WTC11 (cell line): ENCODE results near the gene VARS1. TPM values are rescaled to one million over a fixed set of nuclear protein-coding genes. Genes with fewer than 3 reads are reported as not detected.
"Not testable (repeated sequence)": the region's sequence is repeated elsewhere in the genome, so short reads cannot be mapped to it uniquely, and the experiment has no call there.

Experiments used
- ATAC-seq: fragments of 200-7000 bp; cut with Tn5 transposase; 2 replicates; pipeline ENCODE4 v1.10.0; 2021; ENCODE audit warnings: mild to moderate bottlenecking, moderate library complexity
- CTCF ChIA-PET: fragments of 300-600 bp; sonication (Branson Sonifier 250); formaldehyde crosslinking; loops from one replicate; lab custom pipeline; 2021; ENCODE audit warnings: antibody characterized with exemption; lab: Charles Lee
- POLR2A ChIA-PET: fragments of 350-600 bp; sonication (Branson Sonifier 250); formaldehyde crosslinking; loops from one replicate; lab custom pipeline; 2021; ENCODE audit warnings: antibody characterized with exemption; lab: Charles Lee
- DNase-seq: peaks from one replicate; pipeline ENCODE4 v3.0.0; 2021; ENCODE audit warnings: low spot score
- H3K27ac Mint-ChIP-seq: 2 replicates; pipeline ENCODE4 v1.8.0; 2021; ENCODE audit warnings: mixed read lengths
- H3K27me3 Mint-ChIP-seq: 2 replicates; pipeline ENCODE4 v1.8.0; 2021; ENCODE audit warnings: low read depth, mild to moderate bottlenecking, moderate library complexity, mixed read lengths
- H3K36me3 Mint-ChIP-seq: 2 replicates; pipeline ENCODE4 v1.8.0; 2021; ENCODE audit warnings: mixed read lengths
- H3K4me1 Mint-ChIP-seq: 2 replicates; pipeline ENCODE4 v1.8.0; 2022; ENCODE audit warnings: mixed read lengths
- H3K4me3 Mint-ChIP-seq: 2 replicates; pipeline ENCODE4 v1.8.0; 2021; ENCODE audit warnings: mild to moderate bottlenecking, moderate library complexity, mixed read lengths
- H3K9me3 Mint-ChIP-seq: 2 replicates; pipeline ENCODE4 v1.8.0; 2021; ENCODE audit warnings: mixed read lengths
- AR ChIP-seq: fragments of 250-450 bp; sonication (Bioruptor Pico); IDR thresholded peaks from 2 replicates; pipeline ENCODE4 v1.9.0; 2021; ENCODE audit warnings: mild to moderate bottlenecking
- ARID4B ChIP-seq: sonication (generic); formaldehyde crosslinking; IDR thresholded peaks from 2 replicates; pipeline ENCODE4 v1.8.0; 2023; ENCODE audit warnings: missing genetic modification reagents, mild to moderate bottlenecking, borderline replicate concordance
- ATF3 ChIP-seq: sonication (generic); formaldehyde crosslinking; conservative IDR thresholded peaks from 2 replicates; pipeline ENCODE4 v1.8.1; 2022; ENCODE audit warnings: mild to moderate bottlenecking, missing genetic modification reagents
- ELF4 ChIP-seq: sonication (generic); formaldehyde crosslinking; IDR thresholded peaks from 2 replicates; pipeline ENCODE4 v1.8.1; 2022; ENCODE audit warnings: low read depth, mild to moderate bottlenecking, moderate library complexity, missing genetic modification reagents
- ETV6 ChIP-seq: sonication (generic); formaldehyde crosslinking; IDR thresholded peaks from 2 replicates; pipeline ENCODE4 v1.8.1; 2022; ENCODE audit warnings: mild to moderate bottlenecking, missing genetic modification reagents
- FOXJ3 ChIP-seq: sonication (generic); formaldehyde crosslinking; IDR thresholded peaks from 2 replicates; pipeline ENCODE4 v1.9.0; 2021; ENCODE audit warnings: missing genetic modification reagents, mild to moderate bottlenecking, borderline replicate concordance
- FOXK1 ChIP-seq: sonication (generic); formaldehyde crosslinking; IDR thresholded peaks from 2 replicates; pipeline ENCODE4 v1.8.0; 2022; ENCODE audit warnings: mild to moderate bottlenecking, moderate library complexity, missing genetic modification reagents
- MLX ChIP-seq: sonication (generic); formaldehyde crosslinking; IDR thresholded peaks from 2 replicates; pipeline ENCODE4 v1.8.1; 2023; ENCODE audit warnings: mild to moderate bottlenecking, missing genetic modification reagents, moderate library complexity
- NFATC4 ChIP-seq: fragments of 250-450 bp; sonication (Bioruptor Pico); IDR thresholded peaks from 2 replicates; pipeline ENCODE4 v1.9.0; 2021; ENCODE audit warnings: mild to moderate bottlenecking
- NFE2L1 ChIP-seq: sonication (generic); formaldehyde crosslinking; IDR thresholded peaks from 2 replicates; pipeline ENCODE4 v1.8.1; 2023; ENCODE audit warnings: missing genetic modification reagents
- NR1H2 ChIP-seq: sonication (generic); formaldehyde crosslinking; IDR thresholded peaks from 2 replicates; pipeline ENCODE4 v1.9.0; 2021; ENCODE audit warnings: mild to moderate bottlenecking, moderate library complexity, missing genetic modification reagents
- OVOL2 ChIP-seq: fragments of 250-450 bp; sonication (Bioruptor Pico); IDR thresholded peaks from 2 replicates; pipeline ENCODE4 v1.9.0; 2021; ENCODE audit warnings: mild to moderate bottlenecking, borderline replicate concordance
- PRRX2 ChIP-seq: fragments of 250-450 bp; sonication (Bioruptor Pico); IDR thresholded peaks from 2 replicates; pipeline ENCODE4 v1.8.0; 2021; ENCODE audit warnings: mild to moderate bottlenecking
- SMAD4 ChIP-seq: sonication (generic); formaldehyde crosslinking; IDR thresholded peaks from 2 replicates; pipeline ENCODE4 v1.8.0; 2022; ENCODE audit warnings: mild to moderate bottlenecking, missing genetic modification reagents
- TCF7 ChIP-seq: sonication (generic); formaldehyde crosslinking; IDR thresholded peaks from 2 replicates; pipeline ENCODE4 v1.8.0; 2022; ENCODE audit warnings: mild to moderate bottlenecking, low read depth, missing genetic modification reagents, moderate library complexity
- USF1 ChIP-seq: sonication (generic); formaldehyde crosslinking; IDR thresholded peaks from 2 replicates; pipeline ENCODE4 v1.8.0; 2022; ENCODE audit warnings: mild to moderate bottlenecking, missing genetic modification reagents
- ZNF138 ChIP-seq: sonication (generic); formaldehyde crosslinking; conservative IDR thresholded peaks from 2 replicates; pipeline ENCODE4 v1.8.1; 2022; ENCODE audit warnings: mild to moderate bottlenecking, moderate library complexity, missing genetic modification reagents
- ZNF532 ChIP-seq: fragments of 250-450 bp; sonication (Bioruptor Pico); IDR thresholded peaks from 2 replicates; pipeline ENCODE4 v1.9.0; 2021; ENCODE audit warnings: mild to moderate bottlenecking, borderline replicate concordance
- total RNA-seq: library from RNA; stranded (reverse); gene quantifications from 3 replicates; pipeline ENCODE4 v1.2.3, GENCODE V29; 2021

The VARS1 gene
- total RNA-seq, 1 experiment from 2014 or later, result 177 TPM

- Mint-ChIP-seq H3K4me3 (peak overlapping the region; percentile 99), H3K27me3 (no peaks in the 10 kb centered on the region), H3K36me3 (peaks cover 29% of the 10 kb centered on the region), H3K27ac (peak overlapping the region; percentile 8), H3K9me3 (no peaks in the 10 kb centered on the region), H3K4me1 (peaks cover 9% of the 10 kb centered on the region)
- ChIA-PET POLR2A (interaction anchor here (0.6 to 2.6 kb wide), 4 partner anchors 15 to 91 kb away, joined by 3 to 18 read pairs (median 4); partner anchors contain the start of genes ABHD16A, HSPA1A, HSPA1L and MSH5), CTCF (interaction anchor here (0.9 to 2.5 kb wide), 8 partner anchors 12 to 103 kb away, joined by 3 to 30 read pairs (median 16); partner anchors contain the start of genes EHMT2, HSPA1B, LSM2 and NEU1)
- ATAC-seq (no peak; the same call in 1 of the 2 replicates), DNase-seq (no peak)
- TF ChIP-seq NR1H2 (CRISPR knock-in tag), result no peak
- TF ChIP-seq MLX, result no peak
- TF ChIP-seq ZNF532 (CRISPR knock-in tag), result no peak
- TF ChIP-seq PRRX2 (CRISPR knock-in tag), result no peak
- no peak for TF ChIP-seq ZNF138 (CRISPR knock-in tag)
These were observed 1.2 kb downstream of the VARS1 start for GRCh38 chr6:31794294-31794865.

GRCh38 chr6:31793927-31794245 lies 1.7 kb downstream of the VARS1 start:
- ATAC-seq, H3K4me1 Mint-ChIP-seq, POLR2A ChIA-PET, DNase-seq, H3K27me3 Mint-ChIP-seq, H3K9me3 Mint-ChIP-seq: not testable (repeated sequence)
- peaks cover 34% of the 10 kb centered on the region for H3K36me3 Mint-ChIP-seq
- CTCF ChIA-PET, result interaction anchor here (0.7 kb wide), 1 partner anchor 130 kb away, joined by 3 read pairs; no protein-coding TSS in a partner anchor
- peak overlapping the region; percentile 8; the same call in 1 of the 2 replicates for H3K27ac Mint-ChIP-seq
- peak overlapping the region; percentile 99 for H3K4me3 Mint-ChIP-seq

GRCh38 chr6:31792761-31793171 lies 2.8 kb downstream of the VARS1 start:
- ChIA-PET POLR2A (no interaction called here), CTCF (interaction anchor here (2.0 kb wide), 2 partner anchors 23 to 52 kb away, joined by 14 to 23 read pairs; partner anchors contain the start of gene MSH5)
- Mint-ChIP-seq H3K4me3 (no peak overlapping the region), H3K9me3 (no peaks in the 10 kb centered on the region), H3K27ac (no peak overlapping the region), H3K4me1 (peaks cover 9% of the 10 kb centered on the region), H3K36me3 (peaks cover 31% of the 10 kb centered on the region), H3K27me3 (no peaks in the 10 kb centered on the region)
- ATAC-seq (no peak), DNase-seq (no peak)
- TF ChIP-seq ELF4 (CRISPR knock-in tag) (no peak), SMAD4 (no peak), AR (CRISPR knock-in tag) (no peak), ARID4B (no peak), FOXK1 (CRISPR knock-in tag) (no peak), USF1 (CRISPR knock-in tag) (no peak), NFE2L1 (CRISPR knock-in tag) (no peak), NR1H2 (CRISPR knock-in tag) (no peak), ATF3 (CRISPR knock-in tag) (no peak), ETV6 (CRISPR knock-in tag) (no peak), OVOL2 (CRISPR knock-in tag) (no peak), TCF7 (CRISPR knock-in tag) (no peak), NFATC4 (CRISPR knock-in tag) (no peak), FOXJ3 (no peak)
